Measurements from ENCODE around the gene CADPS. TPM values are rescaled to one million over a fixed set of nuclear protein-coding genes. Genes with fewer than 3 reads are reported as not detected.

CADPS gene
- total and polyA plus RNA-seq, 10 donors, result 0.16 to 3.6 (median 0.40) TPM

DNA sequence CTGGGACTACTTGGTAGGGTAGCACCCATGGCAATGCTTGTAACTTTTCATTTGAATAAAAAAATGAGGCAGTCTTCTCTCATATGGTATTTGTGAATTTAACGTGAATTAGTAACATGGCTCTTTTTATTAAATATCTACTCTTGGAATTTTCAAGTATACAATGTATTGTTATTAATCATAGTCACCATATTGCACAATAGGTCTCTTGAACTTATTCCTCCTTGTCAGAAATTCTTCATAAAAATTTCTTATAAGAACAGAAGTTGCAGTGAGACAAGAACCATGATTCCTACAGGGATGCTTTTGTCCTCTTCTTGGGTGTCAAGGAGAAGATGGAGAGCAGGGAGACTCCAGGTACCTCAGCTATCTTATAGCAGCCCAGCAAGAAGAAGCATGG is 298.1 kb downstream of the CADPS start:
- intact Hi-C loops (cut with DNase I; ENCODE audit: low total_unique reads), result no loop called here
- no peak for DNase-seq
- Histone ChIP-seq H3K4me3 (no peak overlapping the region), H3K9me3 (peaks cover 0 to 33% (median 21%) of the 10 kb centered on the region in 8 donors), H3K4me1 (no peaks in the 10 kb centered on the region), H3K27ac (no peak overlapping the region), H3K27me3 (replicated peaks in 1 of 7) (no peaks in the 10 kb centered on the region), H3K36me3 (no peaks in the 10 kb centered on the region)
- WGBS, 5 donors, result 81 to 89% (median 83%) methylated on average over 1 of the region's 1 CpG
- TF ChIP-seq POLR2AphosphoS5 (IDR thresholded peaks at IDR 0.05), result no peak
- no peak for TF ChIP-seq POLR2A (IDR thresholded peaks at IDR 0.05)
- TF ChIP-seq, protein P1, sequence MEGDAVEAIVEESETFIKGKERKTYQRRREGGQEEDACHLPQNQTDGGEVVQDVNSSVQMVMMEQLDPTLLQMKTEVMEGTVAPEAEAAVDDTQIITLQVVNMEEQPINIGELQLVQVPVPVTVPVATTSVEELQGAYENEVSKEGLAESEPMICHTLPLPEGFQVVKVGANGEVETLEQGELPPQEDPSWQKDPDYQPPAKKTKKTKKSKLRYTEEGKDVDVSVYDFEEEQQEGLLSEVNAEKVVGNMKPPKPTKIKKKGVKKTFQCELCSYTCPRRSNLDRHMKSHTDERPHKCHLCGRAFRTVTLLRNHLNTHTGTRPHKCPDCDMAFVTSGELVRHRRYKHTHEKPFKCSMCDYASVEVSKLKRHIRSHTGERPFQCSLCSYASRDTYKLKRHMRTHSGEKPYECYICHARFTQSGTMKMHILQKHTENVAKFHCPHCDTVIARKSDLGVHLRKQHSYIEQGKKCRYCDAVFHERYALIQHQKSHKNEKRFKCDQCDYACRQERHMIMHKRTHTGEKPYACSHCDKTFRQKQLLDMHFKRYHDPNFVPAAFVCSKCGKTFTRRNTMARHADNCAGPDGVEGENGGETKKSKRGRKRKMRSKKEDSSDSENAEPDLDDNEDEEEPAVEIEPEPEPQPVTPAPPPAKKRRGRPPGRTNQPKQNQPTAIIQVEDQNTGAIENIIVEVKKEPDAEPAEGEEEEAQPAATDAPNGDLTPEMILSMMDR (IDR thresholded peaks at IDR 0.05 in 8 of 11, conservative IDR thresholded peaks at IDR 0.05 in 3 of 11), result no peak

GRCh38 chr3:62574266-62574898 is 300.8 kb downstream of the CADPS start:
- Histone ChIP-seq H3K9me3 (peaks cover 0 to 15% (median 7%) of the 10 kb centered on the region in 8 donors), H3K36me3 (no peaks in the 10 kb centered on the region), H3K27me3 (replicated peaks in 1 of 7) (no peaks in the 10 kb centered on the region), H3K4me1 (no peaks in the 10 kb centered on the region), H3K4me3 (no peak overlapping the region), H3K27ac (no peak overlapping the region)
- intact Hi-C loops (cut with DNase I; ENCODE audit: low total_unique reads), result no loop called here
- no peak for DNase-seq
- 56 to 65% (median 58%) methylated on average over 5 of the region's 5 CpGs for WGBS, 5 donors
- no peak for TF ChIP-seq POLR2AphosphoS5 (IDR thresholded peaks at IDR 0.05)
- TF ChIP-seq, protein P1 (IDR thresholded peaks at IDR 0.05 in 8 of 11, conservative IDR thresholded peaks at IDR 0.05 in 3 of 11), result no peak
- TF ChIP-seq POLR2A (IDR thresholded peaks at IDR 0.05), result no peak

DNA sequence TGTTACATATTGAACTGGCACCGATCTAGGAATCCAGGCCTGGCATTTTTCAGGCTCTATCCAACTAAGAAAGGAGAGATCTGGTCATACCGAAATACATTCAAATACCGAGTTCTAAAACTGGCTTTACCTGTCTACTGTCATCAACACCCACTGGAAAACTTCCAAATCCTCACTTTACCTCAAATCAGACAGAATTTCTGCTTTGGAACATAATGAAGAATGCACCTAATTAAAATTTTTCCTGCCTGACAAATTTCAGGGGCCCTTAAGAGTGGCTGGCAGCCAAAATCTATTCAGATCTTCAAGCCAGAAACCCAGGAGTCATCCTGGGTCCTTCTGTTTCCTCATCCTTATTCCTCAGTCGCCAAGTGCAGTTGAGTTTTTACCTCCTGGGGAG is 303.3 kb downstream of the CADPS start:
- no peaks in the 10 kb centered on the region for H3K9me3 ChIP-seq
- H3K27me3 ChIP-seq (replicated peaks in 1 of 7), result no peaks in the 10 kb centered on the region
- H3K4me3 ChIP-seq, result no peak overlapping the region
- no peak for TF ChIP-seq POLR2A (IDR thresholded peaks at IDR 0.05)
- WGBS, 5 donors, result 81 to 95% (median 84%) methylated on average over 4 of the region's 4 CpGs
- H3K4me1 ChIP-seq, result no peaks in the 10 kb centered on the region
- no peak overlapping the region for H3K27ac ChIP-seq
- no peaks in the 10 kb centered on the region for H3K36me3 ChIP-seq
- intact Hi-C loops (cut with DNase I; ENCODE audit: low total_unique reads), result no loop called here
- no peak for DNase-seq

GRCh38 chr3:62570888-62571287 is 304.3 kb downstream of the CADPS start:
- H3K4me3 ChIP-seq, result no peak overlapping the region
- no peak for TF ChIP-seq POLR2AphosphoS5 (IDR thresholded peaks at IDR 0.05)
- no peak for TF ChIP-seq POLR2A (IDR thresholded peaks at IDR 0.05)
- TF ChIP-seq, protein P1 (IDR thresholded peaks at IDR 0.05 in 8 of 11, conservative IDR thresholded peaks at IDR 0.05 in 3 of 11), result no peak
- DNase-seq, result no peak
- H3K4me1 ChIP-seq, result no peaks in the 10 kb centered on the region
- H3K9me3 ChIP-seq, result no peaks in the 10 kb centered on the region
- no peak overlapping the region for H3K27ac ChIP-seq
- intact Hi-C loops (cut with DNase I; ENCODE audit: low total_unique reads), result no loop called here
- H3K27me3 ChIP-seq (replicated peaks in 1 of 7), result no peaks in the 10 kb centered on the region
- no peaks in the 10 kb centered on the region for H3K36me3 ChIP-seq
- 68 to 72% (median 70%) methylated on average over 6 of the region's 6 CpGs for WGBS, 5 donors

GRCh38 chr3:62569609-62570008 is 305.6 kb downstream of the CADPS start:
- intact Hi-C loops (cut with DNase I; ENCODE audit: low total_unique reads), result no loop called here
- H3K27me3 ChIP-seq (replicated peaks in 1 of 7), result no peaks in the 10 kb centered on the region
- H3K4me3 ChIP-seq, result no peak overlapping the region
- no peak overlapping the region for H3K27ac ChIP-seq
- no peaks in the 10 kb centered on the region for H3K4me1 ChIP-seq
- no peaks in the 10 kb centered on the region for H3K36me3 ChIP-seq
- TF ChIP-seq, protein P1 (IDR thresholded peaks at IDR 0.05 in 8 of 11, conservative IDR thresholded peaks at IDR 0.05 in 3 of 11), result no peak
- no peak for TF ChIP-seq POLR2A (IDR thresholded peaks at IDR 0.05)
- no peak for TF ChIP-seq POLR2AphosphoS5 (IDR thresholded peaks at IDR 0.05)
- no peaks in the 10 kb centered on the region for H3K9me3 ChIP-seq
- no peak for DNase-seq
